Amygdala (tissue), 56 donors: Measurements from ENCODE around the gene AJUBA.
"Not testable (repeated sequence)": the region's sequence is repeated elsewhere in the genome, so short reads cannot be mapped to it uniquely, and the experiment has no call there.

ENCODE experiments used
- DNase-seq, 56 donors: peaks; one replicate each; lab custom pipeline; 2025; lab: John Stamatoyannopoulos, UW

The AJUBA gene

GRCh38 chr14:23006544-23007419, 24.4 kb upstream of the AJUBA start:
- peak; percentile 77 to 99 (median 96) for DNase-seq

GRCh38 chr14:23006188-23006534, 23.8 kb upstream of the AJUBA start:
- no peak for DNase-seq

DNA sequence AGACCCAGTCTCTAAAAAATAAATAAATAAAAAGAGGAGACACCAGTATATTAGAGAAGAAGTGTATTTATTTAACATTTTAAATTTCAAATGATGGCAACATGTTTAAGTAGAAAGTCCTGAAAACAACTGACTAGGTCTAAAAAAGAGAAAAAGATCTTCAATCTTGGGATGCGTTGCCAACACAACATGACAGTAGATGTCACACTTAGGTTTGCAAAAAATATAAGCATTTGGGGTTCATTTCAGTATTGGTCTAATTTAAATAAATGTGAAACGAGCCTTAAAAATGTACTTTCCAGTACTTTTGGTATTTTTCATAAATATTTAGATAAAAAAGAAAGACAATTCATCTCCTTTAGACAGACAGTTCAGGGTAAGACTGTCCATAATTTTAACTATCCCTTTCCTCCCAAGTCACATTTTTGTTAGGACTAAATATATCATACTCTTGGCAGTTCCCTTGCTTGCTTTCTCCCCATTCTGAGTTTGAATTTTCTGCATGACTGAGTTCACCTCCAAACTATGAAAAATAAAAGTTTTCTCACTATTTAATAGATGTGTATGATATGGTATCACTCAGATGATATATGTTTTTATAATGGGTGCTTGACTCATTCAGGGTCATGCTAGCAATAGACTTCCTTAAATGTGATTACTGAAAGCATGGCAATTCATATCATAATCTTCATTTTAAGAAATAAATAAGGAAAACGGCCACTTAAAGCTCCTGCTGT, 23.3 kb upstream of the AJUBA start:
- DNase-seq: no peak

DNA sequence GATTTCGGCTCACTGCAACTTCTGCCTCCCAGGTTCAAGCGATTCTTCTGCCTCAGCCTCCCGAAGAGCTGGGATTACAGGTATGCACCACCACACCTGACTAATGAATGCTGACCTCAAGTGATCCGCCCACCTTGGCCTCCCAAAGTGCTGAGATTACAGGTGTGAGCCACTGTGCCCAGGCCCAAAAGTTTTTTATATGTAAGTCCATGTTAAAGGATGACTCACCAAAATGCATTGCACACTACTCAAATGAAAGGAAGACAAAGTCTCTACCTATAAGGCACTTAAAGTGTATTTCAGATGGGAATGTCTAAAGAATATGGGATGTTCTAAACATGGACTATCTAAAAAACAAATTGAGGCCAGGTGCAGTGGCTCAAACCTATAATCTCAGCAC, 21.9 kb upstream of the AJUBA start:
- not testable (repeated sequence) for DNase-seq

- DNase-seq: no peak
Measured at GRCh38 chr14:23002592-23002991, 20.2 kb upstream of the AJUBA start.

- no peak for DNase-seq
Measured at GRCh38 chr14:23000860-23001259, 18.5 kb upstream of the AJUBA start.

DNA sequence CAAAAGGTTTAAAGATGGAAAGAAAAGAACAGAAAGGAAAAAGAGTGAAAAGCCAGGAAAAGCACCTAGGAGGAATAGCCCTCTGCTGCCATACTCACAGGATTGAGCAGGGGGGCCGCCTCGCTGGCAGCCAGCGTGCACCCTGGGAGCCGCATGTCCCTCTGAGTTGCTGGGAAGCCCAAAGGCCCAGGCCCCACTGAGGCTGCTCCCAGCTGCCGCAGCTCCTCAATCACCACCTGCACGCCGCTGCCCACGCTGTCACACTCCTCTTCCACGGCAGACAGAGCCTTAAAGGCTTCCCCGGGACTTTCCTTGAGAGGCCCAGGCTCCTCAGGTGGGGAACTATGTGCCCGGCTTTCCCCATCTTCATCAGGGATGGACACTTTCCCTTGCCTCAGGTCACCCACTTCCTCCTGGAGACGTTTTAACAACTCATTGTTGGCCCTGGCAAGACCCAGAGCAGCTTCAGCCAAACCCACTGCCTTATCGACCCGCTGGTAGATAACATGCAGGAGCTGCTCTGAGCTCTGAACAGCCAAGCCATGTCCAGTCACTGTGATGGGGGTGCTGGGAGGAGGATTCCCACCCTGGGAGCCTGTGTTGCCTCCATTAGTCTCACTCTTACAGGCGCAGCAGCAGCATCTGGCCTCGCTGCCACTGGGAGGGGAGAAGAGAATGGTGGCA, 16.1 kb upstream of the AJUBA start:
- no peak for DNase-seq

DNA sequence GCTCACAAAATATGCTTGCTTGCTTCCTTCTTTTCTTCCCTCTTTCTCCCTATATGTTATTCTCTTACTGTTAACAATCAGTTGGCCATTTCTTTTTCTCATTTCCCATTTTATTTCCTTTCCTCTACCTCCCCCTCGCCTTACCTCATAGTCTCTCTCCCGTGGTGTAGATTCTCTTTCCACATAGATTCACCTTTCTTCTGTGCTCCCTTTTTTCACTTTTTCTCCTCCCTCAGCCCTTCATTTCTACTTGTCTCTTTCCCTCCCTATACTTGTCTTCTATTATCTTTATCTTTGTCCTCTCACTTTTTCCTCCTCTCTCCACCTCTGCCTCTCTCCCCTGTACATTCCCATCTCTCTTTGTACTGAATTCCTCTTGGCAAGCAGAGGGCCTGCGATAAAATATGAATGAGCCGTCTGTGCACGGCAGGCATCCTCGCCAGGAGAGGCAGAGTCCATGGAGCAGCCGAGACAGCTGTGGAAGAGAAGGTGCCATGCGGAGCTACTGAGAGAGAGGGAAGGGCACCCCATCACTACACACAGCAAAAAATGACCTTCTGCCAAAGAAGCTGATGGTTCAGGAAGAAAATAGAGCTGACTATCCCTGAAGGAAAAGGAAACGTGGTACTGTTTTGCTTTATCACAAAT, 15.4 kb upstream of the AJUBA start:
- peak in 1 of 56 donors; percentile 6 for DNase-seq

- DNase-seq: peak in 1 of 56 donors; percentile 23
Measured at GRCh38 chr14:22996768-22997654, 14.7 kb upstream of the AJUBA start.

DNA sequence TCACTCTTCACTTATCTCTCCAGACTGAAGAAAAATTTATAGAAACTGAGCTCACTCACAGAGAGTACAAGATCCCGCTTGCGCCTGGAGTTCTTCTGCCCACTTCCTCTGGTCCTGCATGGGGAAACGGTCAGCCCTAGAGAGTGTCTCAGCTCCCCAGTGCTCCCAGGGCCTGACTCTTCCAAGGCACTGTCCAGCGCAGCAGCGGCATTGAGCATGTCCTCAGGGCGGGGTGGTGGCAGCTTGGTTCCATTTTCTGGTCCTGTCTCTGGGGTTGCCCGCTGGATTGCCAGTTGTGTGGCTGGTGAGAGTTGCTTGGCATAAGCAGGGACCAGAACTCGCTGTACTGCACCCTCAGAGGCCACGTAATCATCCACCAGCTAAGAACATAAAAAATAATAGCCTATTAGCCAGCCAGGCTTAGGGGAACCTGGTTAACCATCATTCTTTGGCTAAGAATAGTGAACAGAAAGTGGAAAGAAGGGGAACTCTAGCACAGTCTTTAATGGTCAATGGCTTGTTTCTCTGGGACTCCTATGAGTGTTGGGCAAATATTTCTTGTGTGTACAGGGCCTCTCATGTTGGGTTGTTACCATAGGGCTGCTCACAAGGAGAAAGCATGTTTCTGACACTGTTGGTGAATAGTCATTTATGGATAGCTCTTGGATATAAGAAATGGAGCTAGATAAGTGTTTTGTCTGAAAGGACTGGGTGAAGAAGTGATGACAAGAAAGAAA, 13.7 kb upstream of the AJUBA start:
- no peak for DNase-seq

- peak in 4 of 56 donors; percentile 5 to 43 (median 8) for DNase-seq
Measured at GRCh38 chr14:22994762-22995275, 12.5 kb upstream of the AJUBA start.

GRCh38 chr14:22993517-22993916, 11.2 kb upstream of the AJUBA start:
- no peak for DNase-seq

- no peak for DNase-seq
Measured at GRCh38 chr14:22991852-22992251, 9.5 kb upstream of the AJUBA start.

- DNase-seq: no peak
Measured at GRCh38 chr14:22987291-22987690, 4.9 kb upstream of the AJUBA start.

GRCh38 chr14:22986508-22987054, 4.2 kb upstream of the AJUBA start:
- peak in 54 of 56 donors; percentile 20 to 96 (median 68) for DNase-seq

DNA sequence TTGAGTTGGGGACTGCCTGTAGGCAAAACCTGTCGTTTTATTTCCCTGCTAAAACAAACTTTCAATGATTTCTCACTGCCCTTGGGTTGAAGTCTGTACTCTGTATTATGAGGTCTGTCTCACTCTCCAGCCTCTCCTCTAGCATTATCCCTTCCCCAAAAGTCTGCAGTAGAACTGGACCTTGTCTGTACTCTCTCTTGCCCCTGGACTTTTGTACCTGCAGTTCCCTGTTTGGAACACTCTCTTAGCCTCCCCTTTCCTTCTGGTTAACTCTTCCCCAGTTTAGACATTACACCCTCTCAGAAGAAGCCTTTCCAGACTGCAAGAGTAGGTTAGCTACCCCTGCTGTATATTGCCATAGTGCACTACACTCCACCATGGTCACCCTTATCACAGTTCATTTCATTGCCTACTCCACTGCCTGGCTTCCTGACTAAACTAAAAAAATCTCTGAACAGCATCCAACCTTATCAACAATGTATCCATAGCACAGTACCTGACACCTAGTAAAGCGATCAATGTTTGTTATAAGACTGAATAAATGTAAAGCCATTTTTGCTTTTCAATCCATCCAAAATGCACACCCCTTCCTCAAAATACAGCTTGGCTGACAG, 3.6 kb upstream of the AJUBA start:
- DNase-seq: no peak

DNA sequence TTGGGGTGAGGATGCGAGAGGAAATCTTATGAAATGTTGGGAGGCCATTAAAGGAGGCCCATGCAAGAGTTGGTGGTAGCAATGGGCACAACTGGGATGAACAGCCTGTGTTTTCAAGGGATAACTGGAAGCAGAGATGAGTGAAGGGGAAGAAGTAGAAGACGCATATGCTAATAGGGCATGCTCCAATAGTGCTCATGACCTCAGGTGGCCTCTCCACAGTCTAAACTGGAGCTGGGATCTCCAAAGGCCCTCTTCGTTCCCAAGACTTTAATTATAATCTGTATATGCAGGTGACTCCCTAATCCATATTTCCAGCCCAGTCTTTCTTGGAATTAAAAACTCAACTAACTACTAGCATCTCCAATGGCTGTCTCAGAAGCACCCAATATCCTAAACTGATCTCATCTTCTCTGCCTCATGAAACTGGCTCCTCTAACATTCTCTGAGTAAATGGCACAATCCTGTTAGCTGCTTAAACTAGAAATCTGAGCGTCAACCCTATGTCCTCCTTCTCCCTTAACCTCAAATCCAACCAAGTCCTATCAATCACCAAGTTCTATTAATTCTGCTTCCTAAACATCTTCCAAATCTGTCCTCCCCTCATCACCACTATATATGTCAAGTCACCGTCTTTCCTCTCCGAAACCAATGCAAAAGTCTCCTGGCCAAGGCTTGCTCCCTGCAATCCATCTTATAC, 2.8 kb upstream of the AJUBA start:
- DNase-seq: no peak
